GM18505 (cell line): ENCODE data around the gene TMEM204.

Source experiments
- ATAC-seq: cut with Tn5 transposase; IDR thresholded peaks from one replicate; pipeline ENCODE4 v1.9.1; 2021; ENCODE audit not compliant: unreplicated experiment
- POLR2A ChIP-seq: IDR thresholded peaks from 4 replicates; pipeline ENCODE4 v1.6.1; 2011; ENCODE audit warnings: borderline replicate concordance; ENCODE audit not compliant: insufficient read depth, insufficient read length; ENCODE audit errors: extremely low read depth

TMEM204 gene

DNA sequence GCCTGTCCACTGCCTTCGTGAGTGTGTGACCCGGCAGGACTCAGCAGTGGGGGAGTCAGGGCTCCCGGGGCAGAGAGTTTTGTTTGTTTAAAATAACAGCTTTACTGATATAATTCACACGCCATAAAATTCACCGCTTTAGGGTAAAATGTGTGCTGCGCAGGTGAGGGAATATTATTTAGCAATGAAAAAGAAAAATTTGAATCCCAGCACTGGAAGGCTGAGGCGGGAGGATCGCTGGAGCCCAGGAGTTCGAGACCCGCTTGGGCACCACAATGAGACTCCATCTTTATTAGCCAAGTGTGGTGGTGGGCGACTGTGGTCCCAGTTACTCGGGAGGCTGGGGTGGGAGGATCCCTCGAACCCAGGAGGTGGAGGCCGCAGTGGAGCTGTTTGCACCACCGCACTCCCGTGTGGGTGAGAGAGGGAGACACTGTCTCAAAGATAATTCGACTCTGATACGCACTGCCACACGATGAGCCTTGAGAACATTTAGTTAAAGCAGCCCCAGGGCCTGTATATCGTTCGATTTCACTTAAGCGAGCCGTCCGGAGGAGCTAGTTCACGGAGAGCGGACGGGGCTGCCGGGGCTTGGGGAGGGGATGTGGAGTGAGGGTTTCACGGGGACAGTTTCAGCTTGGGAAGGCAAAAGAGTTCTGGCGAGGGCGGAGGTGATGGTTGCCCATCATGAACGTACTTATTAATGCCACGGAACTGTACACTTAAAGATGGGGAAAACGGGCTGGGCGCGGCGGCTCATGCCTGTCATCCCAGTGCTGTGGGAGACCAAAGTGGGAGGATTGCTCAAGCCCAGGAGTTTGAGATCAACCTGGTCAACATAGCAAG is 30.1 kb upstream of the TMEM204 start:
- TF ChIP-seq POLR2A = no peak
- ATAC-seq = no peak

DNA sequence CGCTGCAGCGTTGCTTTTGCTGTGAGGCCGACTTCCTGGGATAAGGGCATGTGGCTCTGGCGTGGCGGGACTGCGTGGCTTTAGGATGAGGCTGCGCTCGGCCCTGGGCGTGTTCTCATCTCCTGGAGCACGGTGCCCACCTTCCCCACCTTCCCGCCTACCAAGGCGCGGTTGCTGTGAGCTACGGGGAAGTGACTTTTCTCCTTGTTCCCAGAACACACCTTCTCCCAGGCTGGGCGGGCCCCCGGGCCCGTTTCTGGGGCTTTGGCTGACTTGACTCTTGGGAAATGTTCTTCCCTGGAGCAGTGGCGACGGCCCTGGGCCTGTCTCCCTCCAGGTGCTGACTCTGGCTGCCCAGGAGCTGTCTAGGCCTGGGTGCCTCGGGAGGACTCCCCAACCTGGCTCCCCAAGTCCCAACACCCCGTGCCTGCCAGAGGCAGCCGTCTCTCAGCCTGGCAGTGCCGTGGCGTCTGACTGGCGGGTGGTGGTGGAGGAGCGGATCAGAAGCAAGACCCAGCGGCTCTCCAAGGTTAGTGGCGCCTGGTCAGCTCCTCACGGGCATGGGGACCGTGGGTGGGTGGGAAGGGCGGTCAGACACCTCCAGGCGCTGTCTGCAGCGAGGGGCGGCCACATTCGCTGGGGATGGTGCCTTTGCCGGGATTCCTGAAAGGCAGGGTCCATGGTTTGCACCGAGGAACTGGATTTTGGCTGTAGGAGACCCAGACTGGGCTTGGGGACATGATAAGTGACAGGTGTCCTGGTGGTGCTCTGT is 28.2 kb upstream of the TMEM204 start:
- TF ChIP-seq POLR2A = no peak
- ATAC-seq = no peak

DNA sequence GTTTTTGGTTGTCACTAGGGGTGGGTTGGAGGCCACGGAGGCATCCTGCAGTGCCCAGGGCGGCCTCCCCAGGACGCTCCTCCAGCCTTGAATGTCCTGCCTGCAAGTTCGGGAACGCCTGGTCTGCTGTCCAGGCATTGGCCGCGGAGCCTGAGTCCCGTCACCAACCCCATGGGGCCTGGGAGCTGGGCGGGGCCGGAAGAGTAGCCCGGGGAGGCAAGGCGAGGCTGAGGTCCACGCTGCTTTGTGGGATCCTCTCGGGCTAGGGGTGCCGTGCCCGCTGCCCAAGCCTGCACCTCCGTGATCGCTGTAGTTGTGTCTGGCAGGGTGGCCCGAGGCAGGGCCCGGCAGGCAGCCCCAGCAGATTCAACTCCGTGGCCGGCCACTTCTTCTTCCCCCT is 27.6 kb upstream of the TMEM204 start:
- no peak for TF ChIP-seq POLR2A
- ATAC-seq = no peak

DNA sequence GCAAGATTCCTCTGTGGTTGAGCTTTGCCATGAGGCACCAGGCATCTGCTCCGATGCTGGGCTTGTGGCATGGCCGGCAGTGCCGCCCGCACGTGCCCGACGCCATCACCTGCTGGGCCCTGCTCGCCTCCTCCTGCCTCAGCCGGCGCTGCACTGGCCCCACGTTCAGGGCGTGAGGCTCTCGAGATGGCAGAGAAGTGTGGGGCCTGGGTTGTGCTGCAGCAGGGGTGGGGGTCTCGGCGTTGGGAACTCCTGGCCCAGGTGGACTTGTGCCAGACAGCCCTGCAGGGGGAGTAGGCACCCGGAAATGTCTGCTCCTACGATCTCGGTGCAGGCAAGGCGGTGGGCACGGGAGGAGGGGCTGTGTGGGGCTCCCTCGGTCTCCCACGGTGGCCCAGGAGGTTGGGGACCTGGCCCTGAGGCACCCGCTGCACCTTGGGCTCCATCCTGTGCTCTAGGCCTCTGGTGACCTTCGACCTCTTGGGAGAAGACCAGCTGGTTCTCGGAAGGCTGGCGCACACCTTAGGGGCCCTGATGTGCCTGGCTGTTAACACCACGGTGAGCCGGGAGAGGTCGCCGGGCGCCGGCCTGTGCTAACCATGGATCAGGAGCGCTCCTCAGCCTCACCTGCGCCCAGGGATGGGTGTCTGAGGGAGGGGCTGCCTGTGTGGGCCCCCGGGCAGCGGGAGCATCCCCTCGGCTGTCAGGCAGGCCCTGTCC is 26.8 kb upstream of the TMEM204 start:
- no peak for TF ChIP-seq POLR2A
- no peak for ATAC-seq

DNA sequence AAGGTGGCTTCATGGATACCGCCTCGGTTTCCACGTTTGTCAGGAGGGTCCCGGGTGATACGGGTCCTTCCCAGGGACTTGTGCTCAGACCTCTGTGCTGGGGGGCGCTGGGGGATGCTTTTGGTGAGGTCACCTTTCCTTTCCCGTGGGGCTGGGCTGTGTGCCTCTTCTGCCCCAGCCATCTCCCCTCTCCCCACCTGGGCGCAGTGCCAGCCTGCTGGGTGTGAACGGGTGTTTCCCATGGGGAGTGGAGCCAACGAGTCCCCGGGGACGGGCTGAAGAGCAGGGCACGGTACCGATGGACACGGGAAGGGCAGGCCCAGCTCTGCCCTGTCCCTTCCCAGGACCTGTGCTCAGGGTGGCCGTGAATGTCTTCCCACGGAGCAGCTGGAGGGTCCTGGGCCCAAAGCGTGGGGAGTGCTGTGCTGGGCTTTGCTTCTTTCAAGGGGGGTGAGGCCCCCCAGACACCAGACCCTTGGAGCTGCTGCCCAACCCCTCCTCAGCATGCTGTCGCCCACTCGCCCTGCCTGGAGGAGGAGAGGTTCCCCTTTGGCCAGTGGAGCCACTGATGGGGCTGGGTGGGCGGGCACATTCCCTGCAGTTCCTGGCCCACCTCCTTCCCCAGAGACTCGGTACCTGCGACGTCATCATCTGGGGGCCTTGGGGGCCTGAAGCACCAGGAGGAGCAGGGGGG is 24.8 kb upstream of the TMEM204 start:
- TF ChIP-seq POLR2A = no peak

DNA sequence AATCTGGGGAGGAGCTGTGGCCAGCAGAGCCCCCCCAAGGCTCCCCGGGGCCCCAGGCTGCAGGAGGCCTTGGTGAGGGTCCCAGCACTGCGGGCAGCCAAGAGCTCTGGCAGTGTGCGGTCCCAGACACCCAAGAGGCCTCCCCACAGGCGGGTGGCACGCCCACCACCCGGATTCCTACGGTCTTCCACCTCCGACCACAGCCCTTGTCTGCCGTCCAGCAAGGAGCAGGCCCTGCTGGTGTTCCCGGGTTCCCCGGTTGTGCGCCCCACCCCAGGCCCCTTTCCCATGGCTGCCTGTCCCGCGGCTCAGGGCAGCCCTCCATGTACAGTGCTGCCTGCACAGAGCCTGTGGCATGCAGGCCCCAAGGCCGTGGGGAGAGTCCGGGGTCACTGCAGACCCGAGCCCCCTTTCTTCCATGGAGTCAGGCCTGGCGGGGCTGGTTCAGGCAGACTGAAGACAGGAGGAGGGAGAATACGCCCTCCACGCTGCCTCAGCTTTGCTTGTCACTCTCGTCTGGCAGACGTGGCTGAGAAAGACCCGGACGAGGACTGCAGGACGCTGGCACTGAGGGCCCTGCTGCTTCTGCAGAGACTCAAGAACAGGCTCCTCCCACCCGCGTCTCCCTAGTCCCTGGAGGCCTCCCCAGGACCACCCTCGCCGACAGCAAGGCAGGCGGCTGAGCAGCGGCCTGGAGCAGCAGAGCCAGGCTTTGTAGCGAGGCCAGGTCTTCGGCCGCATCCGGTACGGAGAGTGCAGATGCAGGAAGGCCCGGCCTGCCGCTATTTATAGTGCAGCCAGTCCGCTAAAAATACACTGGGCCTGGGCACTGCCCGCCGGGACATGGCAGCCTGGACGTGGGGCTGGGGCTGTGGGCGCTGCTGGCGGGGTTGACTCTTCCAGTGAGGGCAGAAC is 23.9 kb upstream of the TMEM204 start:
- no peak for ATAC-seq
- no peak for TF ChIP-seq POLR2A

More for the DNA sequence above, 24.8 kb upstream of the TMEM204 start:
- no peak for ATAC-seq

DNA sequence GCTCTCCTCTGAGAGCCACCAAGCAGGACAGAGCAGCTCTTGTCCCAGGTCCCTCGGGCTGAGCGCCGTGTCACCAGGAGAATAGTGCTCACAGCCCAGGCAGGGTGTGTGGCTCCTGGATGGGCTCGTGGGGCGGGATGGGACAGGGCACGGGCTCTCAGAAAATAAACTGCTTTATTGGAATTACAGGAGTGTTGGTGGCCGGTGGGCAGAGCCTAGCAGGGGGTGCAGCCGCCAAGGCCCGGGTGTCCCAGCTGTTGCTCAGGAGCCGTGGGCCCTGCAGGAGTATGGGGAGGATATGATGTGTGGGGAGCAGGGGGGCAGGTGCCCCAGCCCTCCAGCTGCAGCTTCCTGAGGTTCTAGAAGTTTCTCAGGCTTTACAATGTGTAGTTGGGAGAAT is 23.2 kb upstream of the TMEM204 start:
- no peak for TF ChIP-seq POLR2A
- no peak for ATAC-seq

DNA sequence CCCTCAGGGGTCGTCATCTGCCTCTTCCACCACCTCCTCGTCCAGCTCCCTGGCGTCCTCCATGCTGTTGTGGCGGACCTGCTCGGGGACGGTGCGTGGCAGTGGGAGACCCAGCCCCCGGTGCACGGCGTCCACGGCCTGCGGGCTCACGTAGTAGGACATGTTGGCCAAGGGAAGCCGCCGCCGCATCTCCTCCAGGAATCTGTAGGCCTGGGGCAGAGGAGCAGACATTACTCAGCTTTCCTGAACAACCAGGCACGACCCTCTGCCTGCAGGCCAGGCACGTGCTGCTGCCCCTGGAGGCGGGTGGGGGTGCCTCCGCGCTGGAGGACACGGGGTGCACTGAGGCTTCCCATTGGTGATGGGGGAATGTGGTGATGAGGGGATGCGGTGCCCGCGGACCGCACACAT is 22.5 kb upstream of the TMEM204 start:
- TF ChIP-seq POLR2A = no peak
- no peak for ATAC-seq

DNA sequence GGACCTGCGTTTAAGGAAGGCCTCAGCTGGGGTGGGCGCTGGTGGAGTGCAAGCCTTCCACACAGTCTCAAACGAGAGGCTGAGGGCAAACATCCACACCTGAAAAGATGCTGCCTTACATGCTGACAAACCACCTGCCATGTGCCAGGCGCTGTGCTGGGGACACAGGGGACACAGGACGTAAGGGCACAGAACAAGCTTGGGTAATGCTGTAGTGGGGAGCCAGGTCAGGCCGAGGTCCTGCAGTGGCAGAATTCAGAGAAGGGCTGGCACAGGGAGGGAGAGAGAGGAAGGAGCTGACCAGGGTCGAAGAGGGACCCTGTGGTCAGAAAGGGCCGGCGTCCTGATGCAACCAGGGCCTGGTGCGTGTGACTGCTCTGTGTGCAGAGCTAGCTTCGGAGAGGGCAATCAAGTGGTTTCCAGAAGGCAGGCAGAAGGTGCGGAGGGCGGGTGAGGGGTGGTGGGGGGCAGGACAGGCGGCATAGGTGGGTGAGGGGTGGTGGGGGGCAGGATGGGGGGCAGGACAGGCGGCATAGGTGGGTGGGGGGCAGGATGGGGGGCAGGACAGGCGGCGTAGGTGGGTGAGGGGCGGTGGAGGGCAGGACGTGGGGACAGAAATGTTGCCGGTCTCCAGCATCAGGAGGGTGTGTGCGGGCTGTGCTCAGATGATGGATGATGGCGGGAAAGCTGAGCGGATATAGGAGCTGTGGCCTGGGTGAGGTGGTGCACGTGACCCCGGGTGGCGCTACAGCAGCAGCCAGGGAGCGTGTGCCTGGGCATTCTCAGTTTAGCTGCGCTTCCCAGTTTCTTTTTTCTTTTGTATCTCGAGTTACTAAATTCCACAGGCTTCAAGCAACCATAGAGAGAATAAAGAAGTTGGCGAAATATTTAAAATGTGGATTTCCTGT is 21.6 kb upstream of the TMEM204 start:
- no peak for TF ChIP-seq POLR2A
- no peak for ATAC-seq

DNA sequence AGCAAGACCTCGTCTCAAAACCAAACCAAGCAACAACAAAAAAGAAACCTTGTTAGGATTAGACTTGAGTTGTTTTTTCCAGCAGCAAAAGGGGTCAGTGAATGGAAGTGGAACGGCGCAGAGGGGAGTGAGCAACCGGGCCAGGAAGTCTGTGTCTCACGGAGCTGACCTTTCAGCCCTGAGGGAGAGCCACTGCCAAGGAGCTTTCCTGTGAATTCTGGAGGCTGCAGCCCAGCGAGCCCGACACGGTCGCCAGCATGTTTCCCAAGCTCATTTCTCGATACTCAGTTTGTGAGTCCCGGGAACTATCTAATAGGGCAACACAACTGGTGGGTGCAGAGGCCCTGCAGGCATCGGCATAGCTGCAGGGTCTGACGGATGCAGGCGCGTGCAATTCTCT is 20.7 kb upstream of the TMEM204 start:
- no peak for TF ChIP-seq POLR2A
- no peak for ATAC-seq

DNA sequence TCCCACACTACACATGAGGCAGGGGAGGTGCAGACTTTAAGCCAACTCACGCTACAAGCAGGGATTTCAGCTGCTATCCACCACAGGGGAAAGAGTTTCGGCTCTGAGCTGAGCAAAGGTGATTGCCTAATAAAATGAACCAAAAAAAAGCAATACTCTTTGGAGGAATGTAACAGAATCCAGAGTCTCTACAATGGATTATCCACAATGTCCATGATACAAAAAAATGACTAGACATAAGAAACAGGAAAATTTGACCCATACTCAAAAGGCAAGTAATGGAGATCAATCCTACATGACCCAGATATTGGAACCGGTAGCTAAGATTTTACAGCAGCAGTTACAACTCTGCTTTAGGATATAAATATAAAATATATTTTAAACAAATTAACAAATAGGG is 19.0 kb upstream of the TMEM204 start:
- no peak for TF ChIP-seq POLR2A
- ATAC-seq = no peak

DNA sequence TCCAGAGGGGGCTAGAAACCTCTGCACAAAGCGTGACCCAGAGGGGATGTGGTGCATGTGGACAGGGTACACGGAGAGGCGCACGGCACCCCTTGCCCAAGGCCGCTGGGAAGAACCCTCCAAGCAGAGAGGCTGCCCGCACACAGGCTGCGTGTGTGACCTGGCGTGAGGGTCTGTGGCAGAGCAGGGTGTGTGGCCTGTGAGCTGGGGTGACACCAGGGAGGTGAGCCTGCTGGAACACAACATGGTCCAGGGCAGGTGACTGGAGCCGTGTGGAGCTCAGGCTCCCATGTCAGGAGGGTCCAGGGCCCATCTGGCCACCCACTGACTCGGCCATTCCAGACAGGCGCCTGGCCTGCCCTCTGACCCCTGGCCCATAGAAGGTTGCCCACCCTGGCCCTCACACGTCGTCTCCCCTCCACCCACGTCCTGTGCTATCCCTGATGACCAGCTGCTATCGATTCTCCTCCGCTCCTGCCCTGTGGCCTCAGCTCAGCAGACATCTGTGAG is 14.8 kb upstream of the TMEM204 start:
- no peak for ATAC-seq

More for the DNA sequence above, 14.8 kb upstream of the TMEM204 start:
- no peak for TF ChIP-seq POLR2A
